Rectal smooth muscle tissue (tissue), 1 donor: ENCODE data around the gene PRPF6.

ENCODE experiments used
- H3K27ac ChIP-seq: one replicate; pipeline ENCODE4 v1.7.0; 2013; ENCODE audit warnings: low read depth, low read length, inconsistent platforms
- H3K27me3 ChIP-seq: one replicate; pipeline ENCODE4 v1.7.0; 2013; ENCODE audit warnings: low read length; ENCODE audit not compliant: control insufficient read depth, insufficient read depth
- H3K36me3 ChIP-seq: one replicate; pipeline ENCODE4 v1.7.0; 2013; ENCODE audit warnings: low read length; ENCODE audit not compliant: control insufficient read depth, insufficient read depth
- H3K4me1 ChIP-seq: one replicate; pipeline ENCODE4 v1.7.0; 2013; ENCODE audit warnings: low read length; ENCODE audit not compliant: control insufficient read depth, insufficient read depth
- H3K4me3 ChIP-seq: one replicate; pipeline ENCODE4 v1.7.0; 2013; ENCODE audit warnings: low read length
- H3K9ac ChIP-seq: one replicate; pipeline ENCODE4 v1.7.0; 2013; ENCODE audit warnings: low read length

The PRPF6 gene

DNA sequence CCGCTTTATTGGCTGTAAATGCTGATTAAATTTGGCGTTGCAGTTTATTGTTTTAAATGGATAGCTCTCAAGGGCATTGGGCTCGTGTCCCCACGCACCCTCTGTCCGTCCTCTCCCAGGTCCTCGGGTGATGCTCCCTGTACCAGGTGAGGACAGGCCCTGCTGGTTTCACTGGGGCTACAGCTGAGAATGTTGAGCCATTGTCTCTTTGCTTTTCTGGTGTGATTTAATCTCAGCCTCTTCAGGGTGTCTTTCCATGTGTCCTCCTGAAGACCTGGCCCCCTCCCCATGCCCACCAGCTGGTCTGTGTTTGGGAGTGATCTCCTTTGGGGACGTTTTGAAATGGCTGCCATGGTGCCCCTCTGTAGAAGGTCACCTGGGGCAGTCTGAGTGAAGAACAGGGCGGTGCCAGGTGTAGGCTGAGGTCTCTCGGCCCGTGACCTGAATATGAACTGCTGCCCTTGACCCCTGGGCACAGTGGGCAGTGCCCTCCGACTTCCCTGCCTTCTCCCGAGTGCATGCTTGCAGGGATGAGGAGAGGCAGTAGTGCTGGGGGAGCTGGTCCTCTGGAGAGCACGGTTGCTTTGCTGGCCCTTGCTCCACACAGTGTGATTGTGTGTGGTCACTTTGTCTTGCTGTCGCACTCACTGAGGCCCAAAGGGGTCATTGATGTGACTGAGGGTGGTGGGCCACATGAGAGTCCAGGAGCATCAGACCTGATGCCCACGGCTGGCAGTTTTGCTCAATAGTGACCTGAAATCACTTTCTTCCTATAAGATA lies 42.6 kb downstream of the PRPF6 start:
- Histone ChIP-seq H3K27me3 (no peaks in the 10 kb centered on the region), H3K27ac (no peak overlapping the region), H3K9ac (no peak overlapping the region), H3K36me3 (peaks cover 62% of the 10 kb centered on the region), H3K4me1 (peaks cover 12% of the 10 kb centered on the region), H3K4me3 (no peak overlapping the region)

DNA sequence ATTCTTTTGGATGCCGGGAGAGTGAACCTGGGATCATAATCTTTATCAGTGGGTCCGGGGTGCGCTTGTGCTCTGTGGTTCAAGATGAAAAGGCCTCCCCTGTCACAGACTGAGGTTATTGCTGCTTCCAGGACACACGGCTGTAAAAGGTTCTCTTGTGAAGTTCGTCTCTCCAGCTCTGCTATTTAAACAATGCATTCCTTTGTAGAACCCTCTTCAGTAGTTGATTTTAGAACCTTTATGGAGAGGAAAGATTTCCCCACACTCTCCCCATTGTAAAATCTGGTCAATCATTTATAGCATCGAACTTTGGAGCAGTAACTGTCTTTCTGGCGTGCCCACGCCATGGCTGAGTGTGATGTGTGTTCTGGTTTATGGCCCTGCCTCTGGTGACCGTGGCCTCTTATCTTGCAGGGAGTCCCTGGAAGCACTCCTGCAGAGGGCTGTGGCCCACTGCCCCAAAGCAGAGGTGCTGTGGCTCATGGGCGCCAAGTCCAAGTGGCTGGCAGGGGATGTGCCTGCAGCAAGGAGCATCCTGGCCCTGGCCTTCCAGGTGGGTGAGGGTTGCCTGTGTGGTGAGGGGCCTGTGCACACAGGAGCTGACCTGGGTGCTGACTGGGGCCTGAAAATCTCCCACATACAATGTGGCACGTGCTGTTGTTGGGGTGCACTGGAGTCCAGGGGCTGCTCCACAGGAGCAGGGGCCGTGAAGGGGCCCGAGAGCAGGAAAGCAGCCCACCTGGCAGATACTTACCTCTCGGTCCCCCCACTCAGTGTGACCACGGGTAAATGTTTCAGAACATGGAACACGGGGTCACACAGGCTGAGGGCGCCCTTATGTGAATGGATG lies 43.4 kb downstream of the PRPF6 start:
- Histone ChIP-seq H3K9ac (no peak overlapping the region), H3K4me1 (peaks cover 13% of the 10 kb centered on the region), H3K27me3 (no peaks in the 10 kb centered on the region), H3K36me3 (peaks cover 61% of the 10 kb centered on the region), H3K4me3 (no peak overlapping the region), H3K27ac (no peak overlapping the region)

DNA sequence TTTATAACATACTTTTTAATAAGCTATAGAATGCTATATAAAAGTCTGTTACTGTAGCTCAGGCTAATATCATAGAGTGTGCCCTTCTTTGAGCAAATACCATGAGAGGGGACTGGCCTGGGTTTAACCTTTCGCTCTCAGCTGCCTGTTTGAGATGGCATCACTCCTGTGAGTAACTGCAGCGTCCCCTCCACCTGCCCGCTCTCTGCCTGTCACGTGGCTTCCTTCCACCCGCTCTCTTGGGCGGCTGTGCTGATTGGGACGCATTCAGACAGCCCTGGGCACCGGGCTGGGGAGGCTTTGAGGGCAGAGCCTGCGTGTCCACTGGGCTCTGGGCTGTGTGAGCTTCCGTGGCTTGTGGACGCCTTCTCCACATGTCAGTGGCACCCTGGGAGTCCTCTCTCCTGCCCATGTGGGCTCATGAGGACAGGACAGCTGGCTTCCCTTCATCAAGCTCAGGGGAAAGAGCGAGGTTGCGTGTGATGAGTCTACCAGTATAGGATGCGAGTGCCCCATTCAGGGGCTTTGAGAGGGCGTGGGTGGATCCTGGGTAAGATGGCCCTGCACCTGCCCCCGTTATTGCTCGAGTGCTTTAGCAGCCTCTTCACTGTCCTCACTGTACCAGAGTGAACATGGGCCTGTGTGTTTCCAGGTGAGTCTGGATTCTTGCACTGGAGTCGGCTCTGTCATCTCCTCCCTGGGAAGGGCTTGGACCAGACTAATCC lies 44.3 kb downstream of the PRPF6 start:
- no peak overlapping the region for H3K27ac ChIP-seq
- peaks cover 64% of the 10 kb centered on the region for H3K36me3 ChIP-seq
- no peak overlapping the region for H3K9ac ChIP-seq
- H3K4me3 ChIP-seq, result no peak overlapping the region
- no peaks in the 10 kb centered on the region for H3K27me3 ChIP-seq
- peaks cover 13% of the 10 kb centered on the region for H3K4me1 ChIP-seq

DNA sequence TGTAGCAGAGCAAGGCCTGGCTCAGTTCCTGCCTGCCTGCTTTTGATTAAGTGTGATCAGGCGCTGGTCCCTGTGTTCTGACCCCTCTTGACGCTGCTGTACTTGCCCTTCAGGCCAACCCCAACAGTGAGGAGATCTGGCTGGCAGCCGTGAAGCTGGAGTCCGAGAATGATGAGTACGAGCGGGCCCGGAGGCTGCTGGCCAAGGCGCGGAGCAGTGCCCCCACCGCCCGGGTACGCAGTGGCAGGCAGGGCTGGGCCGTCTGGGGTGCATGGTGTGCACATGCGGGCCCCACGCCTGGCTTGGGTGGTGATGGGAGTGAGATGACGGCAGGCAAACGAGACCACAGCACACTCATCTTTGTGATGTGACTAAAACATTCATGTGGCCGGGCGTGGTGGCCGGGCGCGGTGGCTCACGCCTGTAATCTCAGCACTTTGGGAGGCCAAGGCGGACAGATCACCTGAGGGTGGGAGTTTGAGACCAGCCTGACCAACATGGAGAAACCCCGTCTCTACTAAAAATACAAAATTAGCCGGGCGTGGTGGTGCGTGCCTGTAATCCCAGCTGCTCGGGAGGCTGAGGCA lies 45.0 kb downstream of the PRPF6 start:
- no peak overlapping the region for H3K27ac ChIP-seq
- peaks cover 13% of the 10 kb centered on the region for H3K4me1 ChIP-seq
- no peak overlapping the region for H3K4me3 ChIP-seq
- peaks cover 68% of the 10 kb centered on the region for H3K36me3 ChIP-seq
- no peak overlapping the region for H3K9ac ChIP-seq
- no peaks in the 10 kb centered on the region for H3K27me3 ChIP-seq

DNA sequence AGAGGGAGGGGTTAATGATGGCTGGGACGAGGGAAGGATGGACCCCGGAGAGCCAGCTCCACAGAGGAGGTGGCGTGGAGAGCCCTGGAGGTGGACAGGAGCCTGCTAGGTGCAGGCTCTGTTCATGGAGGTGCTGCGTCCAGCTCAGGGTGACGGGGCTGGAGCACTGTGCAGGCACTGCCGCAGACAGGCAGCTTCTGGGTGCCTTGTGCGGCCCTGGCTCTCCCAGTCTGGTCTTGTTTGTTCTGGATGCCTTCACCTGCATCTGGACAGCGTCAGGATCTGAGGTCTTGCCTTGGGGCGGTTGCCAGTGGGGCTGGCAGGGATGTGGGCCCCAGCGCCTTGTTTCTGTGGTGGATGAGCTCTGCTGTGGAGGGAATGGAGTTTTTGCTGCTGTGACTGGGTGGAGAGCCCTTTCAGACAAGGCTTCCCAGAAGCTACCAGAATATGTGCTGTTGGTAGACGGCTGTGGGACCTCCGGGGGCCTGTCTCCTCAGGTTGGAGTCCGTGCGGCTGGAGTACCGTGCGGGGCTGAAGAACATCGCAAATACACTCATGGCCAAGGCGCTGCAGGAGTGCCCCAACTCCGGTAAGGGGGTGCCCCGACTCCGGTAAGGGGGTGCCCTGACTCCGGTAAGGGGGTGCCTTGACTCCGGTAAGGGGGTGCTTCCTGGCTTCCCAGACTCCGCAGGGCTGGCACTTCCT lies 47.2 kb downstream of the PRPF6 start:
- no peaks in the 10 kb centered on the region for H3K27me3 ChIP-seq
- H3K4me3 ChIP-seq, result no peak overlapping the region
- peak overlapping the region; percentile 81 for H3K27ac ChIP-seq
- H3K9ac ChIP-seq, result no peak overlapping the region
- H3K36me3 ChIP-seq, result peaks cover 66% of the 10 kb centered on the region
- peaks cover 13% of the 10 kb centered on the region for H3K4me1 ChIP-seq

DNA sequence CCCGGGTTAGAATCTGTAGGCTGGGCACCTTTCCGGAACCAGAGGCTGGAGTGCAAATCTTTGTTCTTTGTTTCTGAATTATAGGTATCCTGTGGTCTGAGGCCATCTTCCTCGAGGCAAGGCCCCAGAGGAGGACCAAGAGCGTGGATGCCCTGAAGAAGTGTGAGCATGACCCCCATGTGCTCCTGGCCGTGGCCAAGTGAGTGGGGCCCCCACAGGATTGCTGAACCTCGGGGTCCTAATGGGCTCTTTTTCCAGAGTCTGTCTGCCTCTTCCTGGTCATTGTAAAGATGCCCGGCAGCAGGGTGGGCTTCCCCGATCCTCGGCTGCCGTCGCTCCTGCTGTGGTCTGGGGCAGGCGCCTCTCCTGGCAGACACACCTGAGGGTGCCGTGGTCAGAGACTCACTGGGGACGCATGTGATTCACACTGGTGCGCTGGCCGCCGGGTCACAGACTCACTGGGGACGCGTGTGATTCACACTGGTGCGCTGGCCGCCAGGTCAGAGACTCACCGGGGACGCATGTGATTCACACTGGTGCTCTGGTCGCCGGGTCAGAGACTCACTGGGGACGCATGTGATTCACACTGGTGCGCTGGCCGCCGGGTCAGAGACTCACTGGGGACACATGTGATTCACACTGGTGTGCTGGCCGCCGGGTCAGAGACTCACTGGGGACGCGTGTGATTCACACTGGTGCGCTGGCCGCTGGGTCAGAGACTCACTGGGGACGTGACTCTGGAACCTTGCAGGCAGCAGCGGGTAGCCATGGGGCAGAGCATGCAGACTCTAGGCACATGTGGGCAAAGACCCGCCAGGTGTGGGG lies 48.6 kb downstream of the PRPF6 start:
- H3K27me3 ChIP-seq, result no peaks in the 10 kb centered on the region
- no peak overlapping the region for H3K27ac ChIP-seq
- peaks cover 60% of the 10 kb centered on the region for H3K36me3 ChIP-seq
- peaks cover 13% of the 10 kb centered on the region for H3K4me1 ChIP-seq
- H3K4me3 ChIP-seq, result no peak overlapping the region
- no peak overlapping the region for H3K9ac ChIP-seq

DNA sequence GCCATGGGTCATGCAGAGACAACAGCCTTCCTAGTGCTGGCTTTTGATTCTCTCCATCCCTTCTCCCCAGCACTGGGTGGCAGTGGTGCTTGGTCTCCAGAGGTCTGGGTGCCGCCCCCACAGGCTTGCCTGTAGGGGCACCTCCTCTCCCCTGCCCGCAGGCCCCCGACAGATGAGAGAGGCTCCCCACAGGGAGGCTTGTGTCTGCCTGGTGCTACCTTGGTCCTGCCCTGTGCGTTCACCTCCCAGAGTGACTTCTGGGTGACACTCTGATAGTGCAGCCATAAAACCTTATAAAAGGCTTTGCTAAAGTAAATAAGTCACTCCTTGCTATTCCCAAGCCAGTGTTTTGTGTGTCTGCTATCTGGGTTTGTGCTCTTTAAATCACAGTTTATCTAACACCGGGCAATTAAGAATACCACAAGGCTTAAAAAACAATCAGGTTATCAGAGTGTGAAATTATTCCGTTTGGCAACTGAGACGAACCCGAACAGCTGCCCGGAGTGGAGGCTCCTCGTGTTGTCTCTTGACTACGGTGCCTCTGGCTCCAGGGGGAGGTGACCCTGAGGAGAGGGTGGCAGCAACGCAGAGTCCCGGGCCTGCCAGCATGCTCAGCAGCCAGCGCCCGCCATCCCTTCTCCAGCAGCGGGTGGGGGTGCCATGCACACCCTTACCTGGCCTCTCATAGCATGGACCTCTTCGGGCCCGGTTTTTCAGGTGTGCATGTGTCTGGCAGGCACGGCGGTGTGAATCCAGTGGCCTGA lies 49.6 kb downstream of the PRPF6 start:
- Histone ChIP-seq H3K4me1 (peaks cover 13% of the 10 kb centered on the region), H3K36me3 (peaks cover 53% of the 10 kb centered on the region), H3K27ac (no peak overlapping the region), H3K4me3 (no peak overlapping the region), H3K9ac (no peak overlapping the region), H3K27me3 (no peaks in the 10 kb centered on the region)

DNA sequence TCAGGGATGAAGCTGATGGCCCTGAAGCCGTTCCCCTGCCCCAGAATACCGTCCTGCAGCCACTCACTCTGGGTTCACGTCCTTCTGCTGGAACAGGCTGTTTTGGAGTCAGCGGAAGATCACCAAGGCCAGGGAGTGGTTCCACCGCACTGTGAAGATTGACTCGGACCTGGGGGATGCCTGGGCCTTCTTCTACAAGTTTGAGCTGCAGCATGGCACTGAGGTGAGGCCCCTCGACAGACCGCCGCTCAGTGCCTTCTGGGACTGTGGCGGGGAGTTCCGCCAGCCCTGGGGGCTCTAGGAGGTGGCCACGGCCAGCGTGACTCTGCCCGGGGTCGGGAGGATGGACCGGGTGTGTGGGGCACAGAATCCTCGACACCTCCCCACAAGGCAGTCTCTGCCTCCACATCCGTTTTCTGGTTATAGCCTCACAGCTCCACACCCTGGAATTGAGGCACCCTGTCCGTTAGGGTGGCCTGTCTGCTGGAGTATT lies 50.9 kb downstream of the PRPF6 start:
- Histone ChIP-seq H3K36me3 (peaks cover 49% of the 10 kb centered on the region), H3K4me1 (peaks cover 13% of the 10 kb centered on the region), H3K27me3 (peaks cover 6% of the 10 kb centered on the region), H3K9ac (no peak overlapping the region), H3K27ac (peak overlapping the region; percentile 61), H3K4me3 (no peak overlapping the region)

DNA sequence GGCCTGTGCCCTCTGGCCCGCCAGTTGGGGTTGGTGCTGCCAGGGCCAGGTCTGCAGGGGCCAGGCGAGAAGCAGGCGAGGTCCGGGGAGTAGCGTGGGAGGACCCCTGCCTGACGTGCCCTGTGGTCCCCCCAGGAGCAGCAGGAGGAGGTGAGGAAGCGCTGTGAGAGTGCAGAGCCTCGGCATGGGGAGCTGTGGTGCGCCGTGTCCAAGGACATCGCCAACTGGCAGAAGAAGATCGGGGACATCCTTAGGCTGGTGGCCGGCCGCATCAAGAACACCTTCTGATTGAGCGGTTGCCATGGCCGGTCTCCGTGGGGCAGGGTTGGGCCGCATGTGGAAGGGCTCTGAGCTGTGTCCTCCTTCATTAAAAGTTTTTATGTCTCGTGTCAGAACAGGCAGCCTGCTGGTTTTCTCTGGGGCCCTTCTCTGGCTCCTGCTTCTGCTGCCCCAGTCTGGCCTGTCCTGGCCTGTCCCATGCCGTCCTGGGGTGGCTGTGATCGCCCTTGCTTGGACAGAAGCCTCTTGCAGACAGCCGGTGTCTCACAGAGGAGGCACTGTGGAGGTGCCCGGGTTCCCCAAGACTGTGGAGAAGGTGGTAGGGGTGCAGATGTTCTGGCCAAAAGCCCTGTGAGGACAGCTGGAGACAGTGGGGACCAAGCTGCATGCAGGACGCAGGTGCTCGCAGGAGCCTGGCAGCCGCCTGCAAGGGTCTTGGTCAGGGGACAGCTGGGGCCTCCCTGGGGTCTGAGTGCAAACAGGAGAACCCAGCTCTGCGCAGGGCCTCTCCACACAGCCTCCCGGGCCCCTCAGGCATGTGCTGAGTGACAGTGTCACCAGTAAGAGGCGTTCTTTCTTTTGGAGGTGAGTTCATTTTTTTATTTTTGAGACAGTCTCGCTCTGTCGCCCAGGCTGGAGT lies 52.0 kb downstream of the PRPF6 start:
- peak overlapping the region; percentile 61 for H3K27ac ChIP-seq
- H3K4me1 ChIP-seq, result peaks cover 4% of the 10 kb centered on the region
- H3K36me3 ChIP-seq, result peaks cover 38% of the 10 kb centered on the region
- H3K27me3 ChIP-seq, result peaks cover 17% of the 10 kb centered on the region
- no peak overlapping the region for H3K4me3 ChIP-seq
- no peak overlapping the region for H3K9ac ChIP-seq

DNA sequence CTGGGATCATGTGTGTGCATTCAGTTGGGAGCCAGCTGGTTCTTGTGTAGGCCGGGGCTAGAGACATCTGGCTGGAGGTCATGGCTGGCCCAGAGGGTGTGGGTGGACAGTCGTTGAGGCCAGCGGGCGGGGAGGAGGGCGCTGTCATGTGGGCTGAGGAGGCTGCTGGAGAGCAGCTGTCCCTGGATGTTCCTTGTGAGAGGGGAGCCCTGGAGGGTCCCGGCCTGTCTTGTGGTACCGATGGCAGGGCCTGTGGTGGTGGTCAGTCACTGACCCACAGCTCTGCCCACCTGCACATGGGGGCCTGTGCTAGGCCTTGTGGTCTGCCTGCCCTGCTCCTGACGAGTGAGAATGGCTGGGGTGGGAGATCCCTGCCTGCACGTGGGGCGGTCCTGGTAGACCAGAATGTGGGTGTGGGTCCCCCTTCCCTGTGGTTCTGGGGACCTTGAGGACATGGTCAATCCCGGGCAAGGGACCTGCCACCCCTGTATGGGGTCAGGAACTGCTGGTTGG lies 53.1 kb downstream of the PRPF6 start:
- H3K27me3 ChIP-seq, result peaks cover 17% of the 10 kb centered on the region
- peaks cover 34% of the 10 kb centered on the region for H3K36me3 ChIP-seq
- H3K27ac ChIP-seq, result no peak overlapping the region
- no peak overlapping the region for H3K9ac ChIP-seq
- H3K4me1 ChIP-seq, result no peaks in the 10 kb centered on the region
- no peak overlapping the region for H3K4me3 ChIP-seq
